COLO668 (cell line): ENCODE results near the gene TCF4.

Experiments
- DNase-seq: peaks from one replicate; lab custom pipeline; 2025; ENCODE audit not compliant: unreplicated experiment; lab: John Stamatoyannopoulos, UW

The TCF4 gene

DNA sequence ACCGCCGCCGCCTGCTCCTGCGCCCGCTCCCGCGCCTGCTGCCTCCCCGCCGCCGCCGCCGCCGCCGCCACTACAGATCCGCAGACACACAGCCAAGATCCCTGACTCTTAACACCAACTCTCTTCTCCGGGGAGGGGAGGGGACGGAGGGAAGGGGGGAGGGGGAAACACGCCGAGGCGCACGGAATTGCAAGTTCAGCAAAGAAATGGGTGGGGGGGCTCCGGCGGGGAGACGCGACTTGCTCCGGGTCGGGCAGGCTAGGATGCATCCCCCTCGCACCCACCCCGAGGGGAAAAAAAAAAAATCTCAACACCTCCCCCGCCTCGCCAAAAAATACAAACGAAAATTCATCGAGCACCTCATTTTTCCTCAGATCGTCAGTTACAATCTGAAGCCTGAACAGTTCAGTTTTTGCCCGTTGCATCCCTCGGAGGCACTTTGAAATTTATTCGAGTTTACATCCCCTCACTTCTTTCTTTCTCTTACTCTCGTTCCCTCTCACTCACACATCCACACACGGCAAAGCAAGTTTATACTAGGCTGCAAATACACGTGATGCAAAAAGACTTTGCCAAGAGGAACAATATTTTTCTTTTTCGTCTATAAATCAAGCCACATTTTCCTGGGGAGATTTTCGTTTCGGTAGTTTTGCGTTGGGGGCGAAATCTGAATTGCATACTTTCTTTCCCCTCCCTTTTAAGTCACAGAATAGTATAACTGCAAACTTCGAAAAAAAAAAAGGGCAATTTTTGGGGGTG is at the start of gene TCF4:
TCF4 (minus strand) TSS at position 82 of the 759 bp plus-strand sequence. CDS start 1,076 bp downstream, outside the sequence.
- DNase-seq: peak; percentile 37

DNA sequence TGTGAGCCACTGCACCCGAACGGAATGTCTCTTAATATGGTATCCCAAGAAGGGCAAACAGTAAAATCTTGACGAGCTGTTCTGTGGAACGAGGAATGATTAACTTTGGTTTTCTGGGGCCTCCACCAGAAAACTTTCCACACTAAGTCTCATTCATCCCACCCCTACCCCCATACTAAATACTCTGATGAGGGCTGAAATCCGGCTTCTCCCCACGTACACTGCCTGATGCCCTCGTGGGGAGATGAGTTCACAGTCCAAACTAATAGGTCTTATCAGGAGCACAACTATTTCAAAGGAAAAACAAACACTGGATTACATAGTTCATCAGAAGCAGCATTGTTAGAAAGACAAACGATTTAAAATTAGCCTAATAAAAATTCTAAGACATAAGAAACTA is 49.2 kb upstream of the TCF4 start:
- no peak for DNase-seq

DNA sequence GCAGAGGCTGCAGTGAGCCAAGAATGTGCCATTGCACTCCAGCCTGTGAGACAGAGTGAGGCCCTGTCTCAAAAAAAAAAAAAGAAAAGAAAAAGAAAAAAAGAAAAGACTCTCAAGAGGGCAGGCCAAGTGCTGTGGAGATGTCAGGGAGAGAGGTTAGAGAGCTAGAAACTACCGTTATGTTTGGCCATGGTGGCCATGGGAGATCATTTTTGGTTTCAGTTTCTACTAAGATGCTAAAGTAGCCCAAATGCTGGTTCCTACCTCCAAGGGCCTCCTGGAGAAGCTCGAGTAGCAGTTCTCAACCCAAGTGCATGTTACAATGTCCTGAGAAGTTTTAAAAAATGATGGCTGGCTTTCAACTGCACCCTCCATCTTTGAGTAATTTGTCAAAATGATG is 47.4 kb upstream of the TCF4 start:
- DNase-seq: no peak

DNA sequence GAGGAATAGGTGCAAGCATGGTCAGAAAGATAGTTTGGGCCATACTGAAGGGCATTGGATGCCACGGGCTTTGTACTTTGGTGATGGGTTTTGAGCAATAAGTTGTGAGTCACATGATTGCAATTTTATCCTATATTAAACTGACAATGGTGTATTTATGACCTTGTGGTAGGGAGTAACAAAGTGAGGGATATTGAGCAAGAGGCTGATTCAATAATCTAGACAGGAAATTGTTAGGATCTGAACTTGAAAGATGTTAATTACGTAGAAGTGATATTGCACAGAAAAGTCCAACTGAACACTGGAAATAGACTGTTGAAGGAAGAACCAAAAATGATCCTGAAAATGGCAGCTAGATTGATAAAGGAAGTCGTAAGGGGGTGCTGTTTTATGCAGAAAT is 46.6 kb upstream of the TCF4 start:
- no peak for DNase-seq

GRCh38 chr18:55633032-55633431 is 45.0 kb upstream of the TCF4 start:
- no peak for DNase-seq

- no peak for DNase-seq
Observed at GRCh38 chr18:55629133-55629532, 41.1 kb upstream of the TCF4 start.

DNA sequence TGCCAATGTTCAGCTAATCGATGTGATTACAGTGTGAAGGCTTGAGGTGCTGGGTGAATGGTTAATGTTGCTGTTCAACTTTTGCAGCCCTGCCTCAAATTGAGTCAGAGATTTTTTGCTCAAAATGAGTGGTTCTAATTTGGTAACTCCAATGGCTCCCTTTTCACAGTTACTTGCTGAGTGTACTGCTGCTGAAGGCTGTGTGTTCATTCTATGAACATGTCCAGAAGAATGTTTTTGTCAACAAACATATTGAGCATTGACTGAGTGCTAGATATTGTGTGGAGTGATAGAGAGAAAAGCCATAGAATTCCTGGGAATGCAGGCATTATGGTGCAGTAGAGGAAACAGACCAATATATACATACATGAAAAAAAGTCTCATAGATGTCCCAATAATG is 39.0 kb upstream of the TCF4 start:
- no peak for DNase-seq

DNA sequence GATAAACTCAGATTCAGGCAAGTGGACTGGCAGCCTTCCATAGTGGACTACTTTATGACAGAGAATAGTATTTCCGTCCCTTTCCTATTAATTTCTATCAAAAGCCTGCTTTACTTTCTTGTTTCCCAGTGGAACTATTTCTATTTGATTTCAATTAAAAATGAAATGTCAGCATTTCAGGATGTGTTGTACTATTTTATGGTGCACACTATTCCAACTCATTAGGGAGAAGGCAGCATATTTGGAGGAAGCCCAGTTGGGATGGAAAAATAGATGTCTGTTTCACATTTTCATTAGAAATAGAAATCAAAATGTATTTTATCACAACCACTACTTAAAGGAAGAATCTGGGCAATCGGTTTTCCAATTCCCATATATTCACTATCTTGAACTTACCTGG is 37.9 kb upstream of the TCF4 start:
- DNase-seq: no peak

DNA sequence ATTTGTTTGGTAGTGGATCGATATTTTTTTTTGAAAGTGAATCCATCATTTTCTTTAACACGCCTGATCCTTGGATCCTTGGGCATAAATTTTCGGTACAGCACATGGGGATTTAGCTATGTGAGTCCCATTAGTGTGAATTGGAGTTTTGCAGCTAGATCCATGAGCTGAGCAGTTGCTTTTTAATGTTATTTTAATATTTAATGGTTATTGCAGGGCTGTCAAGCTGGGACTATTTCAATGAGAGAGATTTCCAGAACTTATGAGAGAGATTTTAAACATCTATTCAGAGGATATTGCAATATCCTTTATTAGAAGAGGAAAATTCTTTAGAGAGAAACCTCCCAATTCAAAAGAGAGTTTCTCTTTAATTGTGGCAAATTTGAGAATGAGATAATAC is 35.6 kb upstream of the TCF4 start:
- DNase-seq: no peak

GRCh38 chr18:55610506-55610905 is 22.5 kb upstream of the TCF4 start:
- no peak for DNase-seq

- no peak for DNase-seq
Observed at GRCh38 chr18:55609160-55609825, 21.3 kb upstream of the TCF4 start.

- no peak for DNase-seq
Observed at GRCh38 chr18:55608497-55608896, 20.5 kb upstream of the TCF4 start.

GRCh38 chr18:55607773-55608172 is 19.8 kb upstream of the TCF4 start:
- DNase-seq: no peak

GRCh38 chr18:55605733-55606338 is 17.8 kb upstream of the TCF4 start:
- DNase-seq: no peak

- DNase-seq: no peak
Observed at GRCh38 chr18:55603775-55604174, 15.8 kb upstream of the TCF4 start.

GRCh38 chr18:55593888-55594287 is 5.9 kb upstream of the TCF4 start:
- no peak for DNase-seq

GRCh38 chr18:55592572-55592971 is 4.6 kb upstream of the TCF4 start:
- no peak for DNase-seq

DNA sequence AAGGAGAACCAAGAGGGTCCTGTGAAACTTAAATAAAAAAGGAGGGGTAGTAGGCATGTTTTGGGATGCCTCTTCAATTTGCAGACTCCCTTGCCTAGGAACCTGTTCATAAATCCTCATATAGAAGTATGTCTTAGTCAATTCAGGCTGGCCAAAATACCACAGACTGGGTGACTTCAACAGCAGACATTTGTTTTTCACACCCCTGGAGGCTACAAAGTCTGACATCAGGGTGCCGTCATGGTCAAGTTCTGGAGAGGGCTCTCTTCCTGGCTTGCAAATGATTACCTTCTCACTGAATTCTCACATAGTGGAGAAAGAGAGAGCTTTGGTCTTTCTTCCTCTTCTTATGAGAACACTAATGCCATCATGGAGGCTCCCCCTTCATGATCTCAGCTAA is 4.1 kb upstream of the TCF4 start:
- no peak for DNase-seq

- peak; percentile 95 for DNase-seq
Observed at GRCh38 chr18:55589625-55590291, 1.8 kb upstream of the TCF4 start.

DNA sequence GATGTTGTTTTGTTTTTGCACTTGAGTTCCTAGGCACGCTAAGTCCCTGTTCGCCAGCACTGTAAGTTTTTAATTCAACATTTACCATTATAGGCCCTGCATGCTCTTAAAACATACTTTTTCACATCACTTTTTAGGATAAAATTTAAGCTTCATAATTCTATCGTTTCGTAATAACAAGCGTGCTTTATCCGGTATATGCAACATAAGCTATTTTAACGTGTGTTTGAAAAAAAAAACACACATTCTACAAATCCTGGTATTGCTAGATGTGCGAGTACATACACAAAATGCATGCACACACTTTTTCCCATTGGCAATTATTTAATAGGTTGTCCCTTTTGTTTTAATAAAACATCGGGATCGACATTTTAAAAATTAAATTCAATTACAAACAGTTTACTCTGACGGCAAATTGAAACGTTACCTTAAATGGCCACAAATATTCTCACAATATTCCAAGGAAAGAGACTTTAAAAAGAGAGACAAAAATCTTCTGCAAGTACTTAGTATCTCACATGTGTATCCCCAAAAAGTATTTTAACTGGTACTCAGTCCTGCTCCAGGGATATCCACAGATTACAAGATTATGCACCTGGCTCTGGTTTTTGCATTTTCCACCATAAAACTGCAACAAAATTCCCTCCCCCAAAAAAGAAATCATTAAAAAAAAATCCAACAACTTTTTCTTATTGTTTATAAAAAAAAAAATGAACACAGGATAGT is 1.0 kb upstream of the TCF4 start:
- DNase-seq: no peak
